HG02981 (cell line): ENCODE measurements around the gene DNAJC17.

ENCODE experiments used
- ATAC-seq: cut with Tn5 transposase; IDR thresholded peaks from one replicate; pipeline ENCODE4 v1.9.1; 2021; ENCODE audit warnings: mild to moderate bottlenecking, moderate library complexity; ENCODE audit not compliant: unreplicated experiment

DNAJC17 gene

GRCh38 chr15:40746916-40747418 lies 60.3 kb downstream of the DNAJC17 start:
- ATAC-seq = no peak

GRCh38 chr15:40744815-40745152 lies 62.5 kb downstream of the DNAJC17 start:
- no peak for ATAC-seq

DNA sequence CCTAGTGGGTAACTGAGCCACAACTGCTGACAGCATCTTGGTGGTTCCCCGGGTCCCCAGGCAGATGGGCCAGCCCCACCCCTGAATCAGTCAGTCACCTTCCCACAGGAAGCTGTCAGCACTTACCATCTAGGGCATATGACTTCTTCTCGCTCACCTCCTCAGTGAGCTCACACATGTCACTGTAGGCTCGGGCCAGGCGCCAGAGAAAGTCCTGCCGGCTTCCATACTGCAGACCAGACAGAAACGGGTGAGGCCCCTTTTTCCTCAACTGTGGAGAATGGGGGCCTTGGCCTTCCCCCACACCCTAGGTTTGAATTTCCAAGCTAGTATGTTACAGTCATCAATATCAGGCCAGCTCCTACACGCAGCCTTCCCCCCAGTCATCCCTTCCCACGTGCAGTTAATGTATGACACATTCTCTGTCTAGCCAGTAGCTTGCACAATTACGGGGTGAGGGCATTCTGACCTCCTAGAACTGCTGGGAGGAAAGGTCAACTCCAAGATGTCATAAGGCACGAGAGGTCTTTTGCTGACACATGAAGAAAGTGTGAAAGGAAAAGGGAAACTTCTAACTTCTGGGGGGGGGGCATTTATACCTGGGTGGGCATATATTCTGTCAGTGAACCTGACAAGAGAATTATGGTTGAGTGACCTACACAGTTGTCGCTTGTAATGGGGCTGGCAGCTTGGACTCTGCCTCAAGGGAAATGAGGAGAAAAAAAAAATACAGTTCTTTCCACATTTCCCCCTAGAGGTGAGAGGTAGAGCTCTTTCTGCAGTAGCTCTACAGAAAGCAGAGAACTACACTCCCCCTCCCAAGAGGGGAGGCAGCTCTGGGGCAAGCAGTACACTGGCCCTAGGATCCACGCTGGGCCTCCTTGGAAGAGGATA lies 63.1 kb downstream of the DNAJC17 start:
- ATAC-seq = no peak

DNA sequence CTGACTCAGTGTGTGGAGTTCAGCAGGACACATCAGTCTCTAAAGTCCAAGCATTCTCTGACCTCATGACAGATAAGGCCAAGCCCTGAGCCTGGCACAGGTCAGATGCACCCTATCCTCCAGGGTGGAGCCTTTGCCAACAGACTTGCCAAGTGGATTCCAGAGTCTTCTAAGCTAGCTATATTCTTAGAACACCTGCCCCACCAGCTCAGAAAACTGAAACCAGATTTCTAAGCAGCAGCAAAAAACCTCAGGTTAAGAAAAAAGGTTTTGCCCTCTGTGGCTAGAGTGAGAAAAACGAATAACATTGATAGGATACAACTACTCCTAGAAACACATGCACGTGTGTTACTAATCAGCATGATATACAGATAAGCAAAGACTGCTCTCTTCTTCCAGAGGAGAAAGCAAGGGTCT lies 63.8 kb downstream of the DNAJC17 start:
- ATAC-seq = no peak

- no peak for ATAC-seq
Observed at GRCh38 chr15:40739854-40740253, 67.4 kb downstream of the DNAJC17 start.

GRCh38 chr15:40739047-40739446 lies 68.2 kb downstream of the DNAJC17 start:
- ATAC-seq = no peak

DNA sequence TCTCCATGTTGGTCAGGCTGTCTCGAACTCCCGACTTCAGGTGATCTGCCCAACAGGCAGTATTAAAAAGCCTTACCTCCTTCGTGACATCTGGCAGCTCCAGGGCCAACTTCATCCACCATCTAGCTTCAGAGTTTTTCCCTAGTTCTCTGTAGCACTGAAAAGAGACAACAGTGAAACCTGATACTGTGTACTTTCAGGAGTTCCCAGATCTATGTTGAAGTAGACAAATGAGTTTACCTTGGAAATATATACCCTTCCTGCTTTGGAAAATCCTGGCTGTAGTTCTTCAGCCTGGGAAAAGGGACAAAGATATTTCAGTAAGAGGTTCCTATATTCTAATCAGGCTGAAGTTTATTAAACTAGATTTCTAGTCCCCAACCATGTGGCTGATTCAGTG lies 70.2 kb downstream of the DNAJC17 start:
- ATAC-seq = no peak

- ATAC-seq = no peak
Observed at GRCh38 chr15:40736575-40736974, 70.7 kb downstream of the DNAJC17 start.

DNA sequence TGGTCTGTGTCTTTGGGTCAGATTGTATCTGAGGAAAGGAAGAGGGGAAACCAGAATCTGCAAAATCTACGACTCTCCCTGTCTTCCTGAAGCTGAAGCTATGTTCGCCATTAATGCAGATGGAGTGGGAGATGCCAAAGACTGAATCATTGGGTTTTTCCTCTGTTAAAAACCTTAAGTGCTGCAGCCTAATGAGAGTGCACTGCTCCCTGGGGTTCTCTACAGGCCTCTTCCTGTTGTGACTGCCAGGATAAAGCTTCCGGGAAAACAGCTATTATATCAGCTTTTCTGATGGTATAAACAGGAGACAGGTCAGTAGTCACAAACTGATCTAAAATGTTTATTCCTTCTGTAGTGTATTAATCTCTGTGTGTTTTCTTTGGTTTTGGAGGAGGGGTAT lies 76.2 kb downstream of the DNAJC17 start:
- ATAC-seq = no peak

DNA sequence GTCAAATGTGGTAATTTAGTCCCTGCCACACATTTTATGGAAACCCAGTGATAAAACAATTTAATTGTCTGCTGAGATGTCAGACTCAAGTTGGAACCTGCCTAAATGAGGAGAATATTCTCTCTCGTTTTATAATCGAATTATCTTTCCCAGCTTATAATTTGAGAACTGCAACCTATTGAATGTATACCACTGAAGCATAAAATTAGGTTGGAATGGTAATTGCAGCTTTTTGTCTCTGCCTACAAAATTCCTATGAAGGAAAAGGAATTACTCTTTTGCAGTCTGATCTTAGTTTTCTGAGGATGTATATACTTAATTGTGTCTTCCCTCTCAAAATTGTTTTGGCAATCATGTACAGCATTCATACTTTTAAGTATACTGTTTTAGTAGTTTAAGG lies 83.4 kb downstream of the DNAJC17 start:
- no peak for ATAC-seq

DNA sequence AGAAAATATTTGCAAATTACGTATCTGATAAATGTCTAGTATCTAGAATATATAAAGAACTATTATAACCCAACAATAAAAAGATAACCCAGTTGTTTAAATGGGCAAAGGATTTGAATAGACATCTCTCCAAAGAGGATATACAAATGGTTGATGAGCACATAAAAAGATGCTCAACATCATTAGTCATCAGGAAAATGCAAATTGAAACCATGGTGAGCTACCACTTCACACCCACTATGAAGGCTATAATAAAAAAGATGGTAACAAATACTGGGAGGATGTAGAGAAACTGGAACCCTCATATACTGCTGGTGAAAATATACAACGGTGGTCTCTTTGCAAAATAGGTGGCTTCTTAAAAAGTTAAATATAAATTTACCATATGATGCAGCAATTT lies 84.3 kb downstream of the DNAJC17 start:
- no peak for ATAC-seq

- no peak for ATAC-seq
Observed at GRCh38 chr15:40722354-40722753, 84.9 kb downstream of the DNAJC17 start.

- ATAC-seq = no peak
Observed at GRCh38 chr15:40721701-40722100, 85.6 kb downstream of the DNAJC17 start.

DNA sequence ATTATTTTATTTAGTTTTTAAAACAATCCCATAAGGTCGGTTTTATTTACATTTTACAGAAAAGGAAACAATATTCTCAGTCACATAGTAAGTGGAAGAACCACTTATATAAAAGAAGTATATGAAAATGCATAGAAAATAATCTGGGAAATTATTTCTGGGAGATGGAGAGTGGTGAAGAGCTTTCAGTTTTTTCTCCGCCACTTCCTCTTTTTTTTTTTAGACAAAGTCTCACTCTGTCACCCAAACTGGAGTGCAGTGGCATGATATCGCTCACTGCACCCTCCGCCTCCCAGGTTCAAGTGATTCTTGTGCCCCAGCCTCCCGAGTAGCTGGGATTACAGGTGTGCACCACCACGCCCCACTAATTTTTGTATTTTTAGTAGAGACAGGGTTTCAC lies 91.1 kb downstream of the DNAJC17 start:
- ATAC-seq = no peak
